Peyer's patch (tissue), 4 donors: ENCODE data around the gene CPLX4.

ENCODE experiments used
- POLR2A ChIP-seq, 2 donors: fragments of 450-650 bp; IDR thresholded peaks; one replicate each; pipeline ENCODE4 v1.5.1; 2017; ENCODE audit warnings: antibody characterized with exemption in 2 of 2, mild to moderate bottlenecking in 2 of 2, moderate library complexity in 2 of 2
- TF ChIP-seq, protein P1 (sequence below), 6 experiments: fragments of 450-650 bp in 4 of 6; fragments of 200-600 bp in 2 of 6; sonication (generic) in 1 of 6; IDR thresholded peaks; one replicate each; pipeline ENCODE4 v1.5.1; 2017 to 2019; ENCODE audit warnings: antibody characterized with exemption in 6 of 6, mild to moderate bottlenecking in 3 of 6, moderate library complexity in 1 of 6

DNA sequence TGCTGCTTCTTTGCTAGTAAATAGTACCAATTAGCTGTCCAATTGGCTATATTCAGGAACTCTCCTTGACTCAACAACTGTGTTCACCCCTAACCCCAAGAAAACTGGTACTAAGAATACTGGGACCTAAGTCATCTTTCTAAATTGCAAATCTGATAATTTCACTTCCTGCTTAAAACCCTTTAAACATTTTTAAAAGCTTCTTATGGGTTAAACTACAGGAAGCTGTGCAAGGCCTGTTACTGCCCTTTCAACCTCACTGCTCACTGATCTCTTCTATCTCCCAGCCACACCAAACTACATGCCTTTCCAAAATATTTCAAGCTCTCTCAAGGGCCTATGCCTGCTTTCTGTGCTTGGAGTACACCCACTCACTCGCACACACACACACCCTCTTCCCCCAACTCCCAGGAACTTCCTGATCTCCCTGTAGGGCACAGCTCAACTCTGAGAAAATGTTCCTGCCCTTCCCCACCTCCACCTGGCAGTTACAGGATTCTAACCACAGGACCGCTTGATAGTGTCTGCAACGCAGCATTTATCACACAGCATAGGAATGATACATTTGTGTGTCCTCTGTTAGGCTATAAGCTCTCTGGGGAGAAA is 33.9 kb upstream of the CPLX4 start:
- TF ChIP-seq, protein P1, sequence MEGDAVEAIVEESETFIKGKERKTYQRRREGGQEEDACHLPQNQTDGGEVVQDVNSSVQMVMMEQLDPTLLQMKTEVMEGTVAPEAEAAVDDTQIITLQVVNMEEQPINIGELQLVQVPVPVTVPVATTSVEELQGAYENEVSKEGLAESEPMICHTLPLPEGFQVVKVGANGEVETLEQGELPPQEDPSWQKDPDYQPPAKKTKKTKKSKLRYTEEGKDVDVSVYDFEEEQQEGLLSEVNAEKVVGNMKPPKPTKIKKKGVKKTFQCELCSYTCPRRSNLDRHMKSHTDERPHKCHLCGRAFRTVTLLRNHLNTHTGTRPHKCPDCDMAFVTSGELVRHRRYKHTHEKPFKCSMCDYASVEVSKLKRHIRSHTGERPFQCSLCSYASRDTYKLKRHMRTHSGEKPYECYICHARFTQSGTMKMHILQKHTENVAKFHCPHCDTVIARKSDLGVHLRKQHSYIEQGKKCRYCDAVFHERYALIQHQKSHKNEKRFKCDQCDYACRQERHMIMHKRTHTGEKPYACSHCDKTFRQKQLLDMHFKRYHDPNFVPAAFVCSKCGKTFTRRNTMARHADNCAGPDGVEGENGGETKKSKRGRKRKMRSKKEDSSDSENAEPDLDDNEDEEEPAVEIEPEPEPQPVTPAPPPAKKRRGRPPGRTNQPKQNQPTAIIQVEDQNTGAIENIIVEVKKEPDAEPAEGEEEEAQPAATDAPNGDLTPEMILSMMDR (IDR thresholded peaks at IDR 0.05), result no peak
- TF ChIP-seq POLR2A (IDR thresholded peaks at IDR 0.05), result no peak
